Dermis blood vessel endothelial cell (primary cell): Measurements from ENCODE around the gene ATL3. TPM values are rescaled to one million over a fixed set of nuclear protein-coding genes. Genes with fewer than 3 reads are reported as not detected.
"Not testable (repeated sequence)": the region's sequence is repeated elsewhere in the genome, so short reads cannot be mapped to it uniquely, and the experiment has no call there.

Source experiments
- DNase-seq: peaks from one replicate; pipeline ENCODE4 v3.0.0; 2010
- total RNA-seq: library from RNA; depleted of rRNA; stranded (reverse); fragments of >200 nt; gene quantifications from 2 replicates; pipeline ENCODE4 v1.2.3, GENCODE V29; 2014

ATL3 gene, protein sequence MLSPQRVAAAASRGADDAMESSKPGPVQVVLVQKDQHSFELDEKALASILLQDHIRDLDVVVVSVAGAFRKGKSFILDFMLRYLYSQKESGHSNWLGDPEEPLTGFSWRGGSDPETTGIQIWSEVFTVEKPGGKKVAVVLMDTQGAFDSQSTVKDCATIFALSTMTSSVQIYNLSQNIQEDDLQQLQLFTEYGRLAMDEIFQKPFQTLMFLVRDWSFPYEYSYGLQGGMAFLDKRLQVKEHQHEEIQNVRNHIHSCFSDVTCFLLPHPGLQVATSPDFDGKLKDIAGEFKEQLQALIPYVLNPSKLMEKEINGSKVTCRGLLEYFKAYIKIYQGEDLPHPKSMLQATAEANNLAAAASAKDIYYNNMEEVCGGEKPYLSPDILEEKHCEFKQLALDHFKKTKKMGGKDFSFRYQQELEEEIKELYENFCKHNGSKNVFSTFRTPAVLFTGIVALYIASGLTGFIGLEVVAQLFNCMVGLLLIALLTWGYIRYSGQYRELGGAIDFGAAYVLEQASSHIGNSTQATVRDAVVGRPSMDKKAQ
- total RNA-seq, result 99.4 and 106 TPM in 2 replicates

DNA sequence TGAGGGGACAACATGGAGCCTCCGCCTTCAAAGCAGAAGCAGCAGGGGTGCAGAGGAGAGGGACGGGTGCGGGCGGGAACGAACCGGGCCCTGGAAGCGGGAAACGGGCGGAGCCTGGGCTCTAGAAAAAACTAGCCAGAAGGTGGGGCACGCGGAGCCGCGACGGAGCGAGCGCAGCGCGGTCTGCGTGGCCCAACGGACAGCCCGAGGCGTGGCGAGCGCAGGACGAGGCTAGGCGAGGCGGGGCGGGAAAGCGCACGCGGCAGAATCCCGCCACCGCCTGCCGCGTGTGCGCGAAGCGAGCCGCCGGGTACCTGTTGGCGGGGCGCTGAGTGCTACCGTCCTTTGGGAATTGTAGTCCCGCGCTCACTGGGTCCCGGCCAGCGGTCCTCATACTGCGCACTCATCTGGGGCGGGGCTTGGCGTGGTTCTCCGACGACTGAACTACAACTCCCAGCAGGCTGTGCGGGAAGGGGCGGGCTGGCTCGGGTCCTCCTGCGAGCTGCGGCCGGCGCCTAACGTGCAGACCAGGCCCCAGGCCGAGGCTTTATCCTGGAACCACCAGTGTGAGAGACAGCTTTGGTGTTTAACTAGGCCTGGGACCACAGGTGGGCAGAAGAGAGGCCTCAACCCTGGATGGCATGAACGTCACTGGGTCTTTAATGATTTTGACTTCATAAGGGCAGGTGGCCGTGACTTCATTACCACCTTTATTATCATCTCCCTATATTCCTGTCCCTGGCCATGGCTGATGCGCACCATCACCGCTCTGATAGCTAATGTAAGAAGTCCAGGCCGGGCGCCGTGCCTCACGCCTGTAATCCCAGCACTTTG is at the start of gene ATL3:
TSS of gene ATL3 (minus strand) at position 55 of the 834 bp plus-strand sequence. CDS start at position 14, 41 bp downstream.
- peak; percentile 97 for DNase-seq

DNA sequence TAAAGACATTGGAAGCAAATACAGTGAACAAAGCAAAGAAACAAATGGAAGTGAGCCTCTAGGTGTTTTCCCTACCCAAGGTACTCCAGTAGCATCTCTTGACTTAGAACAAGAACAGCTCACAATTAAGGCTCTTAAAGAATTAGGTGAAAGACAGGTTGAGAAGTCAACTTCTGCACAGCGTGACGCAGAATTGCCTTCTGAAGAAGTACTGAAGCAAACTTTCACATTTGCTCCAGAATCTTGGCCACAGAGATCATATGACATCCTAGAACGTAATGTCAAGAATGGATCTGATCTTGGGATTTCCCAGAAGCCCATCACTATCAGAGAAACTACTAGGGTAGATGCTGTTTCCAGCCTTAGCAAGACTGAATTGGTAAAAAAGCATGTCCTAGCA is 49.4 kb upstream of the ATL3 start:
- no peak for DNase-seq

DNA sequence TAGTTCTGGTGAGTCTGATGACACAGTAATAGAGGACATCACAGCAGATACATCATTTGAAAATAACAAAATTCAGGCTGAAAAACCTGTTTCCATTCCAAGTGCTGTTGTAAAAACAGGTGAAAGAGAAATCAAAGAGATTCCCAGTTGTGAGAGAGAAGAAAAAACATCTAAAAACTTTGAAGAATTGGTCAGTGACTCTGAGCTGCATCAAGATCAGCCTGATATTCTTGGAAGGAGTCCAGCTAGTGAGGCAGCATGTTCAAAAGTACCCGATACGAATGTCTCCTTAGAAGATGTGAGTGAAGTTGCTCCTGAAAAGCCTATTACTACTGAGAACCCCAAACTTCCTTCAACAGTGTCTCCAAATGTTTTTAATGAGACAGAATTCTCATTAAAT is 48.8 kb upstream of the ATL3 start:
- DNase-seq, result no peak

DNA sequence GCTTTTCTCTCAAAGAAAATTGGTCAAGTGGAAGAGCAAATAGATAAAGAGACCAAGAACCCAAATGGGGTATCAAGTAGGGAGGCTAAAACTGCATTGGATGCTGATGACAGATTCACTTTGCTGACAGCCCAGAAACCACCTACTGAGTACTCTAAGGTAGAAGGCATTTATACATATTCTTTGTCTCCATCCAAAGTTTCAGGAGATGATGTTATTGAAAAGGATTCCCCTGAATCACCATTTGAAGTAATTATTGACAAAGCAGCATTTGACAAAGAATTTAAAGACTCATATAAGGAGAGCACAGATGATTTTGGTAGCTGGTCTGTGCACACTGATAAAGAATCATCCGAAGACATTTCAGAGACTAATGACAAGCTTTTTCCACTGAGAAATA is 47.8 kb upstream of the ATL3 start:
- no peak for DNase-seq

DNA sequence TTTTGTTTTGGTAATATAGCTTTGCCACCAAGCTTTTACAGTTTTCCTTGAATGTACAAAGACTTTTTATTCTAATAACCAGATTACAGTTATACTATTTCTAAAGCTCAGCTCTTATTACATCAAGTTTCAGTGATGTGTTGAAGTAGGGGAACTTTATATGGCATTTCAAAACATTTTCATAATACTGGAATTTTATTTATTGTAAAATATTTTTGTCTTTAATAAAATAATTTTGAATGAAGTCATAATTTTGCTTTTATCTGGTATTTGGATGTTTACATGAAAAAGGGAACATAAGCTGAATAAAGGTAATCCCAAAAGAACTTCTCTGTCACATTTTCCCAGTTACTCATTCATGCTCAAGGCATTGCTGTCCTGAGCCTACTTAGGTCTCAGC is 44.9 kb upstream of the ATL3 start:
- no peak for DNase-seq

DNA sequence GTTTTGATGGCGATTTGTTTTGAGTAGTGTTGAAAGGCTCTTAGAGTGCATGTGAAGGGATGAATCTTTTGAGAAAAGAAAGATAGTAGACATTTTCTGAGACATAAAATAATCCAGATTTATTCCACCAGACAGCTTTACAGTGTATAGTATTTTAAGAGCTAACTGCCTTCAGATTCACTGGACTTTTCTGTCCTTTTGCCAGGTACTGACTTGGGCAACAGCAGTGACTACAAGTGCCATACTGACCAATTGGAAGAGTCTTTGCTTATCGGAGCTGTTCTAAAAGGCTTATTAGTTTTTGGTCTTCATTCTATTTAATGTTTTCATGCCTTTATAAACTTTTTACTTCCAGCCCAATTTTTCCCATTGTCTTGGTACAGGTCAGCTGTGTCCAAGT is 42.6 kb upstream of the ATL3 start:
- no peak for DNase-seq

DNA sequence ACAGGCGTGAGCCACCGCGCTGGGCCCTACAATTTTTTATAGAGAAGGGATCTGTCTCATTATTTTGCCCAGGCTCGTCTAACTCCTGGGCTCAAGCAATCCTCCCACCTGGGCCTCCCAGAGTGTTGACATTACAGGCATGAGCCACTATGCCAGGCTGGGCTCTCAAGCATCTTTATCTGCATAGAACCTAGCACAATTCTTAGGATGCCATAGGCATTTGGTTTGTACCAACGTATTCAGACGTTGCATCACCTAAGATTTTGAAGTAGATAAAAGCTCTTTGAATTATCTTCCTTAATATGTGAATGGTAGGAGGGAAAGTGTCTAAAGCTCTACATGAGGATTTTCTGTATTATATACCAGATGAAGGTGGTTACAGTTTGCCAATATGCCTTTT is 40.7 kb upstream of the ATL3 start:
- no peak for DNase-seq

DNA sequence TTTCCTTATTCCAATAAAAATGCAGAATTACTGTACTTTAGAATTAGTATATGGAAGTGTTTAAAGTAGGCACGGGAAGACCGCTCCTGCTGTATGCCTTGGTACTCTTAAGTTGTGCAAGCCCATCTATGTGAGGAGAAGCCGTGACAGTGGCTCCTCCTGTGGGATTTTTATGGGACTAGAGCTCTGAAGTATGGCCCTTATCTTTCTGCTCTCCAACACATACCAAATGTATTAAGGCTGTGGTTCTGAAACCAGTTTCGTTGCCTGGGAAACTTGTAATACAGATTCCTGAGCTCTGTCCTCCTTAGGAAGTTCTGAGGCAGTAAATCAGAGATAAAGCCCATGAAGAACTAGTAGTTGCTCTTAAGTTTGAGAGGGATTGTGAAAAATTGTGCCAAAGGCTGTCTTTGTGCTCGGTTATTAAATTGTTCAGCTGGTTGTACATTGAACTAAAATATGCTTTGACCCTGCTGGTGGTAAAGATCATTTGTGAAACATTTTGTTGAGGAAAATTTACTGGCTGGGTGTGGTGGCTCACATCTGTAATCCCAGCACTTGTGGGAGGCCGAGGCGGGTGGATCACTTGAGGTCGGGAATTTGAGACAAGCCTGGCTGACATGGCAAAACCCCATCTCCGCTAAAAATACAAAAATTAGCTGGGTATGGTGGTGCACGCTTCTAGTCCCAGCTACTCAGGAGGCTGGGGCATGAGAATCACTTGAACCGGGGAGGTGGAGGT is 39.5 kb upstream of the ATL3 start:
- DNase-seq, result peak; percentile 20

DNA sequence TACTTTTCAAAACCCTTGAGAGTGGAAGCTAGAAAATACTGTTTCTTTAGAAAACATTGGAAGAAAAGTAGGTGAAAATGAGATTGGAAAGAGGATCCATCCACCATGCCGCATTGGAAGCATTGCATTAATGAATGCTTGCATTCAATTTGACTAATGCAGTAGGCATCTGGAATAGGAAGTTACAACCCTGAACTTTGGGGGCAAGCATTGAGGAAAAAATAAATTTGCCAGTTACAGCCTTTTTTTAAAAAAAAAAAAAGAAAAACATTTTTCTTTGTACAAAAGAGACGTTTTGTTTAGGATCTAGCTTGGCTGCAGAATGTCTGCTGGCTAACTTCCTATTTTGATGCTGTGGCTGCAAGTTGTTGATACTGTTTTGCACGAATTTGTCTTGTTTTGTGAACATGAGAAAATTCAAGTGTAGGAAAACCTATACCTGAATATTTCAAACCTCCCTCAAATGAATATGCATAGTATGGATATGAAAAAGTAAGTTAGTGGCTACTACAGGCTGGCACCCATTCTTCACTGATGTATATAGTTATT is 38.2 kb upstream of the ATL3 start:
- peak; percentile 44 for DNase-seq

DNA sequence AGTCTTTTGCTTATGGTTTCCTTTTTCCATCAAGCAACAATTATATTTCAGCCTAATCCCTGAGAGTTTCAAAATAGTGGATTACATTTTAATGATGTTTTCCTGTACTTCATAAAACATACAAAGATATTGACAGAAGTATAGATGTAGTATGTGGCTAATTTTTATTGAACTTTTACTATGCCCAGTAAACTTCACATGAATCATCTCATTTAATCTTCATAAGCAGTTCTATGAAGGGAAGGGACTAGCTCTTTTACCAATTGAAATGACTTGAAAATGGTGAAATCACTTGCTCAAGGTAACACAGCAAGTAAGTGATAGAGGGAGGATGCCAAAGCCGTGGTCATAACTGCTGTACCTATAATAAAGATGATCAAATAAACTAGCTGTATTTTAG is 37.6 kb upstream of the ATL3 start:
- DNase-seq, result peak; percentile 8

DNA sequence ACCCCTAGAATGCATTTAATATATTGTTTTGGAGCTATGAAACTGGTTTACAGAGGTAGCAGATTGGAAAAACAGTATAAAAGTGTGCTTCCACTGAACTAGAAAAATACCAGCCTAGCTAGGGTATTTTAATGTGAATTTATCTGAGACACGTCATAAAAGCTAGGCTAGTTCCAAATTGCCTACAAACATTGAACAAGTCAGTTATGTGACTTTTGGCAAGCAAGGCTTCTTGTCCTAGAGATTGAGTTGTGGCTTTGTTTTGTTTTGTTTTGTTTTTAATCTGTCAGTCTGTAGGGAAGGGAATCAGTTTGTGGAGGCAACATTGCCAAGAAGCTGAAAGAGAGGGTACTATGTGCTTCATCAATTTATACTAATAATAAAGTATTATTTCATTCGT is 34.4 kb upstream of the ATL3 start:
- DNase-seq, result no peak

DNA sequence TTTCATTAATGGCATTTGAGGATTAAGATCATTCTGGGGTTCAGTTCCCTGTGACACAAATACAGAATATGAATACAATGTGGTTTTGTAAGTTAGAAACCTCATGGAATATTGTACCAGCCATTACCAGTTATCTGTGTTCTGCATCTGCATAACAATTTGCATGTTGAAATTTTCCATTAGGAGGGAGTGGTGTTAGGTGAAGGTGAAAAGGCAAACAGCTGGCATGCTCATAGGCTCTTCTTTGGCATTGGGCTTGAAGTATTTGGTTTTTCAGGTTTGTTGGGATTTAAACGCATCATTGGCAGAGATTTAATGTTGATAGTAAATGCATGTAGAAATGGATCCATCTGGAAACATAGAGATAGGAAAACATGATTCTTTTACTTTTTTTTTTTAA is 28.7 kb upstream of the ATL3 start:
- no peak for DNase-seq

DNA sequence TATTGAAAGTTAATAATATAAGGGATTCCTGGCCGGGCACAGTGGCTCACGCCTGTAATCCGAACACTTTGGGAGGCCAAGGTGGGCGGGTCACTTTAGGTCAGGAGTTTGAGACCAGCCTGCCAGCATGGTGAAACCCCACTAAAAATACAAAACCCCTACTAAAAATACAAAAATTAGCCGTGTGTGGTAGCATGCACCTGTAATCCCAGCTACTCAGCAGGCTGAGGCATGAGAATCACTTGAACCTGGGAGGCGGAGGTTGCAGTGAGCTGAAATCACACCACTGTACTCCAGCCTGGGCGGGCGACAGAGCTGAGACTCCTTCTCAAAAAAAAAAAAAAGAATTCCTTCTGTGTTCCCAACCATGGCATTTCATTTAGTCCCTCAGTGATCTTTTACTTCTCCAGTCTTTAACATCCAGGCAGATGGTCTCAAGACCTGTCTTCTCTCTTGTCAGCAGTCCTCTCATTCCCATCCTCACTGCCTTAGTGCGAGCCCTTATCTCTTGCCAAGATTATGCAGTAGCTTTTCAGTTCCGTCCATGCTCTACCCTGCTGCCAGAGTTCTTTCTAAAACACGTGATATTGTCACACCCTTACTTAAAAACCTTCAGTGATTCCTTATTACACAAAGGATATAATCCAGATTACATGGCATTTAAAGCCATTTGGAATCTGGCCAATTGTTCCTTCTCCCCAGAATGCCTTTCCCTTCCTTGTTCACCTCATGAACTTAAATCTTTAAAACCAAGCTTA is 28.0 kb upstream of the ATL3 start:
- DNase-seq, result no peak

DNA sequence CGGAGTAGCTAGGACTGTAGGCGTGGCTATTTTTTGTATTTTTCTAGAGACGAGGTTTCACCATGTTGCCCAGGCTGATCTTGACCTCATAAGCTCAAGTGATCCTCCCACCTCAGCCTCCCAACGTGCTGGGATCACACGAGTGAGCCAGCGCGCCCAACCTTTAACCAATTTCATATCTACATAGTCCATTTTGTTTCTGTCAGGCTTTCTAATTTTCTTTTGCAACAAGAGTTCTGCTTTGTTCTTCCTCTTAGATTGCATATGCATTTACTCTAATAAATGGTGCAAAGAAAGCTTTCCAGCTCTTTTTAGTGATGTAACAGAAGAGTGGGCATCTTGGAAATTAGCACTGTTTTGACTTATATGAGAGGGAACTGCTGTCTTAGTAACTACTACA is 23.4 kb upstream of the ATL3 start:
- DNase-seq, result no peak

DNA sequence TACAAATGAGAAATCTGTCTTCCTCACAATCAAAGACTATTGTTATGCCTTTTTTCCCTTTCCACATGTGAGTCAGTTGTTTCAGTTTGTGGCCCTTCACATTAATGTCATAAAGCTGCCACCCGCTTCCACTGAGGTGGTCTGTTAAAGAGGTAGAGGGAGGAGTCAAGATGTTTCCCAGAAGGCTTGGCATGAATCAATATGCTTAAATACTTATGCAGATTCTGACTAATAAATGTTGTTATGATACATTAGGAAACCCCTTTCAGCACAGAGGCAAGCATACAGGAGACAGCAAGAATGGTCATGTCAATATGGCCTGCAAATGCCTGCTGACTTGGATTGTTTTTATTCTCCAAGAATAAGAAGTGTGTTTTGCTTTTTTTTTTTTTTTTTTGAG is 16.7 kb upstream of the ATL3 start:
- DNase-seq, result no peak

DNA sequence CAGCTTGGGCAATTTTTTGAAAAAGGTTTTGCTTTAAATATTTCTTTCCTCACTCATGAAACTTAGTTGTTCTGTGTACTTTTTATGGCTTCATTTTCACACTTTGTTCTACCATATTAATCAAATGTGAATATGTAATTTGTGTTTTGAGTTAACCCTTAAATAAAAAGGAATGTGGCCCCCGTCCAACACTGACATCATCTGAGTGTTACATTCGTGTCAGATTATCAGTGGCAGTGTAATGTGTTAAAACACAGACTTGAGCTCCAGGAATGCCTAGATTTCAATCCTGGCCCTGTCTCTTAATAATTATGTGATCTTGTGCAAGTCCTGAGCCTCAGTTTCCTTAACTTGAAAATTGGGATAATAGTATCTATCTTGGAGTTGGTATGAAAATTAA is 15.8 kb upstream of the ATL3 start:
- no peak for DNase-seq

DNA sequence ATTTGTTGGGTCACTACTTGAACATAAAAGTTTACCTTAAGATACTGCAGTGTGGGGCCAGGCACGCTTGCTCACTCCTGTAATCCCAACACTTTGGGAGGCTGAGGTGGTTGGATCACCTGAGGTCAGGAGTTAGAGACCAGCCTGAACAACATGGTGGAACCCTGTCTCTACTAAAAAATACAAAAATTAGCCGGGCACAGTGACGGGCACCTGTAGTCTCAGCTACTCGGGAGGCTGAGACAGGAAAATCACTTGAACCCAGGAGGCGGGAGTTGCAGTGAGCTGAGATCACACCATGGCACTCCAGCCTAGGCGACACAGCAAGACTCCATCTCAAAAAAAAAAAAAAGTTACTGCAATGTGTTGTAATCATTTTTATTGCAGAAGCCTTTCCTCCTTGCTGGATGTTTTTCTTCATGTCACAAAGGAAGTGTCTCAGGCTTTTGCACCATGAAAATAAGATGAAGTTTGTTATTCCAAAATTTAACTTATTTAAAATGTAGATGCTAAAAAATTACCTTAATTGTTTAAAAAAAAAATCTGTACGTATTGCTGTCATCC is 14.1 kb upstream of the ATL3 start:
- not testable (repeated sequence) for DNase-seq

DNA sequence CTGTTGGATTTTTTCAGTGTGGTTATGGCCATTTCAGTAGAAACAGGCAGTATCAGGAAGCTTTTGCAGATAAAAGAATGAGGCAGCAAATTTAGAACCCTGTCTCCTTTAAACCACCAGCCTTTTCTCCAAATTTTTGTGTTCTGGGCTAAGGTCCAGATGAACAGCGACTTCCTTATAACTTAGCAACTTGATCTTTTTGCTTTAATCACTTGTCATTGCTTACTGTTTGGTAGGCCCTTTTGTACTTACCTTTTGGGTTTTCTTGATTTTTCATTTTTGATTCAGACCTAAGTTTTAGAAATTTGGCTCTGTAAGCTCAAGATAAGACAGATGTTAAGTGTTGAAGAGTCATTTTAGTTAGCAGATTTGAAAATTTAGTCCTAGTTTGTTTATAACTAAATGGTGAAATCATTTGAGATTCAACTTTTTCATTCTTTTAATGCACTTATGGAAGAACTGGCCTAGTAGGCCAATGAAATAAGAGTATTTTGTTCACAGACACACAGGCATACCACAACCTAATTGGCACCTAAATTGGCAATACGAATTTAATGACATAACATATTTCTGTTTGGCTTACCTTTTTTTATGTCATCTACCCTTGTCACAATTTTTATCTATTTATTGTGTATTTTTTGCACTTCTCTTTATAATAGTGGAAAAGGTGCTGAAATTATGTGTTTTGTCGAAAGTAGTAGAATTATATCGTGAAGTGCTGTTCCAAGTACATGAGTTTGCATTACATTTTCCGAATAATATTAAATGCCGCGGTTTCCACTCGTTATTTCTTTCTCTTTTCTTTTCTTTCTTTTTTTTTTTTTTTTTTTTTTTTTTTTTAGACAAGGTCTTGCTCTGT is 12.2 kb upstream of the ATL3 start:
- no peak for DNase-seq

DNA sequence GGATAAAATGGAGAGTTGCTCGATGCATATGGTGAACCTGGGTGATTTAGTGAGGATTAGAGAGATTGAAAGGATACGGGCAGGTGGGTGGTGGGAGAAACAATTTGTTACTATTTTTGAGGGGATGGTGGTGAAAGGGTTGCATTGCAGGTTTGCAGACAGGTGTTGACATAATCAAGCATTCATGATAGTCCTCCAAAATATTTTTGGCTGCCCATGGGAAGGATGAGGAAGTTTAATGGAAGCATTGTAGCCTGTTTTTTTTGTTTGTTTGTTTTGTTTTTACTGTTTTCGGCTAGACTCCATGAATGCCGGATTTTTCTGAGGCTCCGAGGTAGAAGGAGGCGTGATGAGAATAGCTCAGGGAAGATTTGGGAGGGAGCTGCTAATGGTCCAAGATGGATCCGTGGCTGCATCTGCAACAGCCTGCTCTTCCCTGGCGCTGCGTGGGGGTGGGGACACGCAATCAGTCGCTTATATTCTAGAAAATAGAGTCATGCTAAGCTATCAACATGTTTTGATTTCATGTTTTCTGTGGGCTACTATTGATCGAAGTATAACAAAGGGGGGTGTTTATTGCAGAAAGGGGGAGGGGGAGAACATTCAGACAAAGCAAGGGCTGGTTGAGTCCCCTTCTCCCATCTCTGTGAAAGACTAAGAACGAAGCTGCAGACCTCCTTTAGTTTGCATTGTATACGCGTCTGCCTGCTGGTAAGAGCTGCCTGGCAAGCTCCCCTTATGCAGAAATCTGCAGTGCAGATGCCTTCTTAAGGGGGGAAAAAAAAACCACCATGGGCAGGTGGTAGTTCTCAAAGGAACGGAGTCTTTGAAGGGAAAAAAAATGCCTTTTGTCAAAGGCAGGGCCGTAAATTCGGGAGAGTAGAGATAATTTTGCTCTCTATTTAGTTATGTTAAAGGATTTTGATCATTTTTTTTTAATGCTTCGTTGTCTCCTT is 11.2 kb upstream of the ATL3 start:
- peak; percentile 41 for DNase-seq
